H54 (cell line): Measurements from ENCODE around the gene ARHGEF12.

Experiments
- DNase-seq: peaks from one replicate; pipeline ENCODE4 v3.0.0; 2011; ENCODE audit warnings: low spot score, mixed read lengths; ENCODE audit not compliant: insufficient read length
- FAIRE-seq: peaks from 3 replicates; lab custom pipeline; 2011; peaks lifted over from hg19 to GRCh38; lab: Jason Lieb, UNC
- POLR2A ChIP-seq: IDR thresholded peaks from 2 replicates; pipeline ENCODE4 v1.6.1; 2011; ENCODE audit warnings: low read depth, mild to moderate bottlenecking, low read length

ARHGEF12 gene

DNA sequence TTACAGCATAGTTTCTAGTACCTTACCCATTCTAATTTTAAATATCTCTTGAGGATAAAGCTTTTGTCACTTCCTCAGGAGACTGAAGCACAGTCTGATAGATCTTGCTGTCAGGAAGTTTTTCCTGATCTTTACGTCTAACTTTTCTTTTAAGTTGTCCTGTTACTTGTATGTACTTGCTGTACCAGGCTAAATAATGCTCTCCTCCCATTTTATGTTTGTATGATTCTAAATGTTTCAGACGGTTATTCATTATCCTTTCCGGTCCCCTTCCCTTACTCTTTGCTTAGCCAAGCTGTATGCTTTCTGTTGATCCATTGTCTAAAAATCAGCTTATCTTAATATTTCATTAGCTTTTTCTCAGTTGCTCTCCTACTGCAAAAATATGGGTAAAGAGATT is 6.0 kb downstream of the ARHGEF12 start:
- FAIRE-seq = no peak
- no peak for TF ChIP-seq POLR2A

GRCh38 chr11:120342678-120343077 is 6.5 kb downstream of the ARHGEF12 start:
- no peak for TF ChIP-seq POLR2A
- DNase-seq = no peak
- no peak for FAIRE-seq

More for the DNA sequence above, 6.0 kb downstream of the ARHGEF12 start:
- DNase-seq = no peak

DNA sequence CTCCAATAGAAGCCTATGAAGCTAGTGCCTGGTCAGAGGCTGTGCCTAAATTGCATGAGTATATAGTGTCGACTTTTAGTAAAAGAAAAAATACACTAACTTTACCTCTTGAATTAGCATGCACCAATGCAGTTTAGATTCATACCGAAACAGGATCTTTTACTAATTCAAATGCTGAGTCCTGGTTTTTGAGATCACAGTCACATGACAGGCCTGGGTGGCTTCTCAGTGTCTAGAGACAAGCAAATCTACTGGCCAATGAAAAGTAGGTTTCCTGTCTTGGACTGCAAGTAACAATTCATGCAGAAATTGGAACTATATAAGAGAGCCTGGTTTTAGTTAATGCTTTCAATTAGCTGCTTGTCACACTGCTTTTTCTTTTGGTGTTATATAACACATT is 7.2 kb downstream of the ARHGEF12 start:
- no peak for TF ChIP-seq POLR2A
- FAIRE-seq (no peak), DNase-seq (no peak)

- DNase-seq (no peak), FAIRE-seq (peak; percentile 91)
- TF ChIP-seq POLR2A = no peak
Observed at GRCh38 chr11:120344302-120345004, 8.2 kb downstream of the ARHGEF12 start.

- no peak for FAIRE-seq
- DNase-seq = no peak
- no peak for TF ChIP-seq POLR2A
Observed at GRCh38 chr11:120346233-120346632, 10.0 kb downstream of the ARHGEF12 start.

DNA sequence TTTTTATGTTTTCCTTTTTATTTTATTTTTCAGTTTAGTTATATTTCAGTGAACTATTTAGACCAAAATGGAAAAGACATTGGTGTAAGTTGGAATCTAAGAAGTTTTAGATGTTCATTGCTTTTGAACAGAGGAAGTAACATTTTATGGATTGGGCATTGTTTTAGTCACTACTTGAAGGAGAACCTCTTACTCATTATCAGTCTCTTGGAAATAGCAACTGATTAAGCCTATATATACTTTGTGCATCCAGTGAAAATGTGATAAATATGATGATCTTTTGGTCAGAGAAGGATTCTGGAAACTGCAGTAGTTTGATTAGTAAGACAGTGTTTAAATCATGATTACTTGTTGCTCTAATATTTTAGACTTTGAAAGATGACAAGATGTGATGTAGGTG is 14.4 kb downstream of the ARHGEF12 start:
- TF ChIP-seq POLR2A = no peak
- no peak for FAIRE-seq
- DNase-seq = no peak

DNA sequence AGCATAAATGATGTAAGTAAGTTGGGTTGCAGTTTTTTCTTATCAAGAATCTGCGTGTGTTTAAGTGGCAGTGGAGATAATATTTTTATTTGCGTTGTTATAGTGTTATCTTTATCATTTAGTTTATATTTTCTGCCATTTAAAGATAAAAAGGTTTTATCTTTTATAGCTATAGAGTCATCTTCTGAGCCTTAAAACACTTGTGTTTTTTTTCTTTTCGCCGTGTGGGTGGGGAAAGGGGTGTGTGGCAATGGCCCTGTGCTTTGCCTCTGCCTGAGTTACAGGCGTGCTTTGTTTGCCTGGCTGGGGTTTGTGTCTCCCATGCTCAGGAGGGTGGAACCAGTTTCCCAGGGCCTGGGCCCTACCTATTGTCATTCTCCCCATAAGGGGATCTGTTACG is 16.2 kb downstream of the ARHGEF12 start:
- no peak for TF ChIP-seq POLR2A
- no peak for DNase-seq
- FAIRE-seq = no peak

DNA sequence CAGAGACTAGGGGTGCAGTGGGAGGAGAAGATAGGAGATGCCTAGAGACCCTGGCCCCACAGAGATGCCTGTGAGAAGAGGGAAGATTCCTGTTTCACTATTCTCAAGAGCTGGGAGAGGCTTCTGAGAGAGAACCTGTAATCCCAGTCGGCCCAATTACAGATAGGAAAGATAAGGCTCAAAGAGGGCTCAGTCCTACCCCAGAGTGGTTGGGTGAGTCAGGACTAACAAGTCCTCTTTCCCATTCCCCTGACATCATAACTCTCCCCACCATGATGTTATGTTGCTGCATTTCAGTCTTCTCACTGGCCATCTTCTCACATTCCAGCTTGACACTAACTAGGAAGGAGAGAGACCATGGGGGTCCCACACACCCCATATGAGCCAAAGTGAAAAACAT is 17.9 kb downstream of the ARHGEF12 start:
- peak; percentile 15 for FAIRE-seq
- DNase-seq = no peak
- TF ChIP-seq POLR2A = no peak

DNA sequence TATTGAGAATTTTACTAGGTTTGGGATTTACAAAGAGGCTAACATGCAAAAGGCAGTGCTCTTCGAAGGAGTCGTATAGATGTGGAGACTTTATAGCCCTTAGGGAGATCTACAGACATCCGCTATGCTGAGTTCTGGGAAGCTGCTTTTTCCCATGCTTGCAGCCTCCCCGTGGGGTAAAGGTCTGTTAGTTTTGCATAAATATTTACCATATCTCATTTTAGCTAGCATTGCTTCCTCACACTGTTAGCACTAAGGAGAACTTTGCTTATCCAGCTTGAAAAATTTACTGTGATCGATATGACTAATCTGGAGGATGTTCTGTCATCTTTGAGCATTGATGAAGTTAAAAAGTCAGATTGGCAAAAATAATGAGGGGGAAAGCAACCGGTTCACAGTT is 18.6 kb downstream of the ARHGEF12 start:
- no peak for FAIRE-seq
- TF ChIP-seq POLR2A = no peak
- DNase-seq = no peak

DNA sequence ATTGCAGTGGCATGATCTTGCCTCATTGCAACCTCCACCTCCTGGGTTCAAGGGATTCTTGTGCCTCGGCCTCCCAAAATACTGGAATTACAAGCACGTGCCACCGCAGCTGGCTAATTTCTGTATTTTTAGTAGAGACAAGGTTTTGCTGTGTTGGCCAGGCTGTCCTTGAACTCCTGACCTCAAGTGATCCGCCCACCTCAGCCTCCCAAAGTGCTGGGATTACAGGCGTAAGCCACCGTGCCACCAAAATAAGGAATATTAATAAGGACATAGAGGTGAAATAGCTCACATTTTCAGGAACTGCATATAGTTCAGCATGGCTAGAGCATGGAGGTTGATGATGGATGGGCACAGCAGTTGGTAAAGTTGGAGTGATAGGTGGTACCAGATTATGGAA is 21.4 kb downstream of the ARHGEF12 start:
- TF ChIP-seq POLR2A = no peak
- no peak for DNase-seq

GRCh38 chr11:120358729-120359128 is 22.5 kb downstream of the ARHGEF12 start:
- no peak for TF ChIP-seq POLR2A
- no peak for FAIRE-seq
- no peak for DNase-seq

More for the DNA sequence above, 21.4 kb downstream of the ARHGEF12 start:
- no peak for FAIRE-seq

DNA sequence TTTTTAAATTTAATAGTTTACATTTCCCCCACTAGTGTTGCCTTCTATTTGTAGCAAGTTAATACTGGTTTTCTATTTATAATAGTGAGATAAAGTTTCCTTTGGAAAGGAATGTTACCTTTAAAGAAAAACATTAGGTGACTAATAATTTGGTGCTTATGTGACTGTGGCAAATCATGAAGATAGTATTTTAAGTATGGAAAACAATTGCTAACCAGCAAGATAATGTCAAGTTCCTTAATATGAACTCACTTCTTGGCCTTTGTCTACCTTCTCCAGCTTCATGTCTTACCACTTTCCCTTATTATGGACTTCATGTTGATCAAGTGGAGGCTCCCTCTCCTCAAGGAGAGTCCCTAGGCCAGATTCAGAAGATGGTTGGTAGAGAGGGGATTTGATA is 27.2 kb downstream of the ARHGEF12 start:
- TF ChIP-seq POLR2A = no peak
- FAIRE-seq = no peak
- DNase-seq = no peak

DNA sequence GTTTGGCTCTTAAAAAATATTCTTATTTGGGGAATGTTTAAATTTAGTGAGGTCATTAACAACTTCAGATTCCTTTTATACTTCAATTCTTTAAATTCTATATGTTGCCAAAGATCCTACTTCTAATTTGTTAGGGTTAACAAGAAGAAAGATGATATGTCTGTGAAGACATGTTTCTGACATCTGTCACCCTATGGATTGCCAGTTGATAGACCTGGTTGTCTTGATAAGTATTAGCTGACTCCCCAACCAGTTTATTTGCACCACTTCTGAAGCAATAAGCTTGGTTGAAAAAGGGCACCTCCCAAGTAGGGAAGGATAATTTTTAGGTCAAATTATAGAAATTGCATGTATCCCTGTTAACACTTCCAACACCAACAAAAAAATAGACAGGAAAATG is 29.3 kb downstream of the ARHGEF12 start:
- FAIRE-seq (no peak), DNase-seq (no peak)
- no peak for TF ChIP-seq POLR2A

DNA sequence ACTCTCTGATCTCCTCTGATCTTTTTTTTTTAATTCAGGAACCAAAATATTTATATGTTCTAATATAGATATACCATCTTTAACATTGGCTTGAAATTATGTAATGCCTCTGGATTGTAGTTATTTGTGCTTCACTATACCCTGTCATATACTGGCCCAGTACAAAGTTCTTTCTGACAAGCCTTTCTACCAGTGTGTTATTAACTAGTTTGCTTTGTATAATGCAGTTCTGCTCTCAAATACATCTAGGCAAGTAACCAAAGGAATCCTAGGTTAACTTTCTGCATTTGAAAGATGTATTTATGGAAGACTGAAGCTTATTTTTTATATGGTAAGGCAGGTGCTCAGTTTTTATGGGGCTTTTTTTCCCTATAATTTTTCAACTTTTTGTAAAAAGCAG is 36.1 kb downstream of the ARHGEF12 start:
- no peak for TF ChIP-seq POLR2A
- no peak for FAIRE-seq
- DNase-seq = no peak

GRCh38 chr11:120375076-120375475 is 38.9 kb downstream of the ARHGEF12 start:
- no peak for TF ChIP-seq POLR2A
- DNase-seq (no peak), FAIRE-seq (no peak)
